T1000 (cell line): ENCODE results near the gene PSMA1.
"Not testable (repeated sequence)": the region's sequence is repeated elsewhere in the genome, so short reads cannot be mapped to it uniquely, and the experiment has no call there.

Experiments
- DNase-seq: peaks from one replicate; lab custom pipeline; 2025; ENCODE audit warnings: mixed read lengths; lab: John Stamatoyannopoulos, UW

PSMA1 gene

GRCh38 chr11:14519917-14520746 lies at the start of gene PSMA1:
PSMA1 (minus strand) TSS chr11:14520386; CDS start chr11:14520299, 87 bp downstream.
- peak; percentile 90 for DNase-seq

GRCh38 chr11:14569516-14569915 lies 49.3 kb upstream of the PSMA1 start:
- DNase-seq: not testable (repeated sequence)

GRCh38 chr11:14567064-14567651 lies 47.0 kb upstream of the PSMA1 start:
- DNase-seq: no peak

GRCh38 chr11:14566331-14567063 lies 46.3 kb upstream of the PSMA1 start:
- no peak for DNase-seq

GRCh38 chr11:14565845-14566244 lies 45.7 kb upstream of the PSMA1 start:
- DNase-seq: no peak

- no peak for DNase-seq
Measured at GRCh38 chr11:14555818-14556217, 35.6 kb upstream of the PSMA1 start.

GRCh38 chr11:14554959-14555358 lies 34.8 kb upstream of the PSMA1 start:
- no peak for DNase-seq

GRCh38 chr11:14552089-14552488 lies 31.9 kb upstream of the PSMA1 start:
- DNase-seq: no peak

- no peak for DNase-seq
Measured at GRCh38 chr11:14551380-14551779, 31.2 kb upstream of the PSMA1 start.

GRCh38 chr11:14549891-14550290 lies 29.7 kb upstream of the PSMA1 start:
- no peak for DNase-seq

GRCh38 chr11:14547440-14547839 lies 27.3 kb upstream of the PSMA1 start:
- no peak for DNase-seq

- no peak for DNase-seq
Measured at GRCh38 chr11:14546672-14547071, 26.5 kb upstream of the PSMA1 start.

GRCh38 chr11:14544611-14545010 lies 24.4 kb upstream of the PSMA1 start:
- no peak for DNase-seq

- no peak for DNase-seq
Measured at GRCh38 chr11:14543260-14543659, 23.1 kb upstream of the PSMA1 start.

GRCh38 chr11:14542324-14542723 lies 22.1 kb upstream of the PSMA1 start:
- no peak for DNase-seq

GRCh38 chr11:14541192-14541947 lies 21.2 kb upstream of the PSMA1 start:
- no peak for DNase-seq

GRCh38 chr11:14539982-14540421 lies 19.8 kb upstream of the PSMA1 start:
- no peak for DNase-seq

GRCh38 chr11:14538926-14539554 lies 18.9 kb upstream of the PSMA1 start:
- DNase-seq: no peak

GRCh38 chr11:14538271-14538925 lies 18.2 kb upstream of the PSMA1 start:
- no peak for DNase-seq

- no peak for DNase-seq
Measured at GRCh38 chr11:14537134-14537599, 17.0 kb upstream of the PSMA1 start.

GRCh38 chr11:14535166-14535565 lies 15.0 kb upstream of the PSMA1 start:
- not testable (repeated sequence) for DNase-seq
